GM12892 (cell line): ENCODE data around the gene CNTNAP2.
"Not testable (repeated sequence)": the region's sequence is repeated elsewhere in the genome, so short reads cannot be mapped to it uniquely, and the experiment has no call there.

ENCODE experiments used
- POLR2A ChIP-seq: IDR thresholded peaks from 2 replicates; pipeline ENCODE4 v1.6.1; 2011; ENCODE audit warnings: low read depth, low read length, control low read depth
- POLR2AphosphoS5 ChIP-seq: IDR thresholded peaks from 2 replicates; pipeline ENCODE4 v1.6.1; 2011; ENCODE audit warnings: low read depth, low read length, control low read depth
- TAF1 ChIP-seq: IDR thresholded peaks from 2 replicates; pipeline ENCODE4 v1.6.1; 2011; ENCODE audit warnings: low read depth, mild to moderate bottlenecking, control low read depth, low read length, borderline replicate concordance

- TF ChIP-seq POLR2AphosphoS5, POLR2A, TAF1: not testable (repeated sequence)
These were observed 997.9 kb downstream of the CNTNAP2 start for GRCh38 chr7:147114525-147114924.
